Nephron progenitor cell (in vitro differentiated cells): Measurements from ENCODE around the gene VPS8.

ENCODE experiments used
- DNase-seq: peaks from one replicate; pipeline ENCODE4 v3.0.0; 2021
- H3K27ac Mint-ChIP-seq: 2 replicates; pipeline ENCODE4 v1.8.0; 2021; ENCODE audit warnings: mild to moderate bottlenecking, moderate library complexity, mixed read lengths
- H3K27me3 Mint-ChIP-seq: 2 replicates; pipeline ENCODE4 v1.8.0; 2021; ENCODE audit warnings: mild to moderate bottlenecking, low read depth, mixed read lengths; ENCODE audit not compliant: poor library complexity
- H3K36me3 Mint-ChIP-seq: 2 replicates; pipeline ENCODE4 v1.8.0; 2021; ENCODE audit warnings: low read depth, mixed read lengths
- H3K4me1 Mint-ChIP-seq: 2 replicates; pipeline ENCODE4 v1.8.0; 2021; ENCODE audit warnings: mixed read lengths
- H3K4me3 Mint-ChIP-seq: 2 replicates; pipeline ENCODE4 v1.8.0; 2021; ENCODE audit warnings: mild to moderate bottlenecking, moderate library complexity, mixed read lengths
- H3K9me3 Mint-ChIP-seq: 2 replicates; pipeline ENCODE4 v1.8.0; 2021; ENCODE audit warnings: mild to moderate bottlenecking, moderate library complexity, mixed read lengths
- TF ChIP-seq, protein P1 (sequence below): fragments of 200-600 bp; sonication (generic); IDR thresholded peaks from 2 replicates; pipeline ENCODE4 v1.5.0; 2021; ENCODE audit warnings: antibody characterized with exemption

Gene VPS8

DNA sequence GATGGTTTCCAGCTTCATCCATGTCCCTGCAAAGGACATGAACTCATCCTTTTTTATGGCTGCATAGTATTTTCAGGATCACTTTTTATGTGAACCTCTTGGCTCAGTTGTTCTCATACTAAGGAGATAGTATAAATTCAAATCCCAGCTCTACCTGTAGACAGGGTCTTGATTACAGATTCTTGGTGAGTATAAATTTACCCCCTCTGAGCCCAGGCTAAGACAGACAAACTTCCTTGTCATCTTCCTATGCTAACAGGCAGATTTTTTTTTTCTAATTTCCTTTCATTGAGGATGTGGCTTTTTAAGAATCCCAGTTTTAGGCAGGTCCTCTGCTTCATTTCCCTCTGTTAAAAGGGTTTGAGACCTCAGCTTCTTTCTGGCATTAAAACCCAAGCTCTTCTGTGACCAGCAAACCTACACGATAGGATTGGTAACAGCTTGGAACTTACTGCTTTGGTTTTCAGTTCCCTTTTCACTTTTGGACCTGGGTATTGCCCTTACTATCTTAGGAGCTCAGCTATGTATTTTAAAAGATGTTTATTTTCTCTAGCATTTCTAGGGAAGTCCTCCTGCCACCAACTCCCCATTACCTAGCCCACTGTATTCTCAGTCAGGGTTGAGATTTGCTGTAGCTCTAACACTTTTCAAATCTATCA, 72.5 kb downstream of the VPS8 start:
- Mint-ChIP-seq H3K4me3 (no peak overlapping the region), H3K27me3 (no peaks in the 10 kb centered on the region), H3K9me3 (no peaks in the 10 kb centered on the region), H3K27ac (peak overlapping the region; percentile 40), H3K36me3 (peaks cover 61% of the 10 kb centered on the region), H3K4me1 (no peaks in the 10 kb centered on the region)
- no peak for DNase-seq
- TF ChIP-seq, protein P1, sequence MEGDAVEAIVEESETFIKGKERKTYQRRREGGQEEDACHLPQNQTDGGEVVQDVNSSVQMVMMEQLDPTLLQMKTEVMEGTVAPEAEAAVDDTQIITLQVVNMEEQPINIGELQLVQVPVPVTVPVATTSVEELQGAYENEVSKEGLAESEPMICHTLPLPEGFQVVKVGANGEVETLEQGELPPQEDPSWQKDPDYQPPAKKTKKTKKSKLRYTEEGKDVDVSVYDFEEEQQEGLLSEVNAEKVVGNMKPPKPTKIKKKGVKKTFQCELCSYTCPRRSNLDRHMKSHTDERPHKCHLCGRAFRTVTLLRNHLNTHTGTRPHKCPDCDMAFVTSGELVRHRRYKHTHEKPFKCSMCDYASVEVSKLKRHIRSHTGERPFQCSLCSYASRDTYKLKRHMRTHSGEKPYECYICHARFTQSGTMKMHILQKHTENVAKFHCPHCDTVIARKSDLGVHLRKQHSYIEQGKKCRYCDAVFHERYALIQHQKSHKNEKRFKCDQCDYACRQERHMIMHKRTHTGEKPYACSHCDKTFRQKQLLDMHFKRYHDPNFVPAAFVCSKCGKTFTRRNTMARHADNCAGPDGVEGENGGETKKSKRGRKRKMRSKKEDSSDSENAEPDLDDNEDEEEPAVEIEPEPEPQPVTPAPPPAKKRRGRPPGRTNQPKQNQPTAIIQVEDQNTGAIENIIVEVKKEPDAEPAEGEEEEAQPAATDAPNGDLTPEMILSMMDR = no peak

GRCh38 chr3:184885112-184885511, 73.1 kb downstream of the VPS8 start:
- H3K4me1 Mint-ChIP-seq = no peaks in the 10 kb centered on the region
- TF ChIP-seq, protein P1 = no peak

DNA sequence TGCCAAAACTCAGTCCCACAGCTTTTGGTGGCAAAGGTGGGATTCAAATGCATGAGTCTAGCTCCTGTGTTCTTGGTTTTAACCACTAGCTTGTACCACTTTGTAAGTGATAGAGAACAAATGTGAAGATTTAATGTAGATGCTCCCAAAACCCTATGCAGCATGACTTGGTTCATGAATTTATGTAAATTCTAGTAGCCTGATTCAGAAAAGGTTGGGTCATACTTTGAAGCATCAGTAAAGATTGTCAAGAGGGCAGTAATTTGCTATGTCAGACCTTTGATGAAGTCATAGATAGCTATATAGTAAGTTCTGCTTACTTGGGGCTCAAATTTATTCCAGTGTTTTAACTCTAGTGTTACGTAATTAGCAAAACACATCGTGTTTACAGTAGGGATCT, 75.6 kb downstream of the VPS8 start:
- no peak overlapping the region for H3K4me3 Mint-ChIP-seq
- no peaks in the 10 kb centered on the region for H3K4me1 Mint-ChIP-seq
- no peak overlapping the region for H3K27ac Mint-ChIP-seq
- no peaks in the 10 kb centered on the region for H3K27me3 Mint-ChIP-seq
- no peak for DNase-seq
- TF ChIP-seq, protein P1 = no peak
- peaks cover 56% of the 10 kb centered on the region for H3K36me3 Mint-ChIP-seq
- no peaks in the 10 kb centered on the region for H3K9me3 Mint-ChIP-seq

More at GRCh38 chr3:184885112-184885511, 73.1 kb downstream of the VPS8 start:
- H3K27ac Mint-ChIP-seq = peak overlapping the region; percentile 40
- H3K36me3 Mint-ChIP-seq = peaks cover 60% of the 10 kb centered on the region
- H3K9me3 Mint-ChIP-seq = no peaks in the 10 kb centered on the region
- no peak for DNase-seq
- no peak overlapping the region for H3K4me3 Mint-ChIP-seq
- no peaks in the 10 kb centered on the region for H3K27me3 Mint-ChIP-seq

- TF ChIP-seq, protein P1 = no peak
- H3K27ac Mint-ChIP-seq = peak overlapping the region; percentile 73
- no peaks in the 10 kb centered on the region for H3K27me3 Mint-ChIP-seq
- H3K36me3 Mint-ChIP-seq = peaks cover 38% of the 10 kb centered on the region
- no peak overlapping the region for H3K4me3 Mint-ChIP-seq
- H3K9me3 Mint-ChIP-seq = no peaks in the 10 kb centered on the region
- peaks cover 6% of the 10 kb centered on the region for H3K4me1 Mint-ChIP-seq
- no peak for DNase-seq
These were observed 77.4 kb downstream of the VPS8 start for GRCh38 chr3:184889312-184889904.

GRCh38 chr3:184894051-184894450, 82.1 kb downstream of the VPS8 start:
- H3K4me3 Mint-ChIP-seq = no peak overlapping the region
- H3K36me3 Mint-ChIP-seq = peaks cover 7% of the 10 kb centered on the region
- peaks cover 6% of the 10 kb centered on the region for H3K4me1 Mint-ChIP-seq
- no peak overlapping the region for H3K27ac Mint-ChIP-seq
- no peaks in the 10 kb centered on the region for H3K9me3 Mint-ChIP-seq
- H3K27me3 Mint-ChIP-seq = no peaks in the 10 kb centered on the region
- DNase-seq = no peak
- TF ChIP-seq, protein P1 = no peak

DNA sequence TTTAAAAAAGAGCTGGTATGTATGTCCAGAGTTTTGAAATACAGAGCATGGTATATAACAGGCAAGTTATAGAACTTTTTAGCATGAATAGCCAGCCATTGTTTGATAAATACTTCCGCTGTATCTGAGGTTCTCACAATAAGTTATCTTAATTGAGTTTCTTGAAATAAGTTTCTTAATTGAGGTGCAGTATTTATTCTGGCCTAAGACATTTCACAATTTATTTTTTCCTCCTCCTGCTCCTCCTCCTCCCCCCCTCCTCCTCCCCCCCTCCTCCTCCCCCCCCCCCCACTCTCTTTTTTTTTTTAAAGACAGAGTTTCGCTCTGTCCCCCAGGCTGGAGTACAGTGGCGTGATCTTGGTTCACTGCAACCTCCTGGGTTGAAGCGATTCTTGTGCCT, 83.4 kb downstream of the VPS8 start:
- no peak for DNase-seq
- peaks cover 3% of the 10 kb centered on the region for H3K27me3 Mint-ChIP-seq
- TF ChIP-seq, protein P1 = no peak
- H3K4me3 Mint-ChIP-seq = no peak overlapping the region
- peaks cover 6% of the 10 kb centered on the region for H3K4me1 Mint-ChIP-seq
- H3K36me3 Mint-ChIP-seq = peaks cover 14% of the 10 kb centered on the region
- H3K27ac Mint-ChIP-seq = no peak overlapping the region
- no peaks in the 10 kb centered on the region for H3K9me3 Mint-ChIP-seq
